HL-60 (cell line): ENCODE measurements around the gene RRM1.

ENCODE experiments used
- GABPA ChIP-seq: IDR thresholded peaks from 2 replicates; pipeline ENCODE4 v1.6.1; 2012; ENCODE audit warnings: low read depth
- POLR2AphosphoS5 ChIP-seq: IDR thresholded peaks from 2 replicates; pipeline ENCODE4 v1.6.1; 2012; ENCODE audit warnings: low read depth
- SPI1 ChIP-seq: IDR thresholded peaks from 2 replicates; pipeline ENCODE4 v1.6.1; 2012; ENCODE audit warnings: low read depth, mild to moderate bottlenecking, borderline replicate concordance
- TF ChIP-seq, protein P1 (sequence below): IDR thresholded peaks from one replicate; pipeline ENCODE4 v1.5.1; 2011; ENCODE audit warnings: low read length, control low read depth, inconsistent platforms; ENCODE audit not compliant: insufficient read depth

DNA sequence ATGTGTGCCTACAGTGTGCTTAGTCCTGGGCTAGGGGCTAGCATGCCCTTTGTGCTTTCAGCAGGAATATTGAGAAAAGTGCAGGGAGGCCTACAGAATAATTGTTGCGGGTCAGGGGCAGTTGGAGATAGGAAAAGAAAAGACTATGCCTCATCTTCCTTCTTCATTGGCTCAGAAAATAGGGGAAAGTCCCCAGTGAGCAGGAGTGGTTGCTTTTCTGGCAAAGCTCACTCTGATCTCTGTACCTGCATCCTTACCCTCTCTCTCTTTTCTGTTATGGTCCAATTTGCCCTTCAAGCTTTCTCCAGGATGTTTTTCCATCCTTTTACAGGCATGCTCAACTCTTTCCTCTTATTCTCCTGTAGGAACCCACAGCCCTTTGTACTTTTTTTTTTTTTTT, 29.5 kb upstream of the RRM1 start:
- TF ChIP-seq, protein P1, sequence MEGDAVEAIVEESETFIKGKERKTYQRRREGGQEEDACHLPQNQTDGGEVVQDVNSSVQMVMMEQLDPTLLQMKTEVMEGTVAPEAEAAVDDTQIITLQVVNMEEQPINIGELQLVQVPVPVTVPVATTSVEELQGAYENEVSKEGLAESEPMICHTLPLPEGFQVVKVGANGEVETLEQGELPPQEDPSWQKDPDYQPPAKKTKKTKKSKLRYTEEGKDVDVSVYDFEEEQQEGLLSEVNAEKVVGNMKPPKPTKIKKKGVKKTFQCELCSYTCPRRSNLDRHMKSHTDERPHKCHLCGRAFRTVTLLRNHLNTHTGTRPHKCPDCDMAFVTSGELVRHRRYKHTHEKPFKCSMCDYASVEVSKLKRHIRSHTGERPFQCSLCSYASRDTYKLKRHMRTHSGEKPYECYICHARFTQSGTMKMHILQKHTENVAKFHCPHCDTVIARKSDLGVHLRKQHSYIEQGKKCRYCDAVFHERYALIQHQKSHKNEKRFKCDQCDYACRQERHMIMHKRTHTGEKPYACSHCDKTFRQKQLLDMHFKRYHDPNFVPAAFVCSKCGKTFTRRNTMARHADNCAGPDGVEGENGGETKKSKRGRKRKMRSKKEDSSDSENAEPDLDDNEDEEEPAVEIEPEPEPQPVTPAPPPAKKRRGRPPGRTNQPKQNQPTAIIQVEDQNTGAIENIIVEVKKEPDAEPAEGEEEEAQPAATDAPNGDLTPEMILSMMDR = no peak
- TF ChIP-seq SPI1 (no peak), POLR2AphosphoS5 (no peak), GABPA (no peak)
